Mesenchymal stem cell (in vitro differentiated cells and primary cell): ENCODE results near the gene EPSTI1.
A peak's percentile ranks its signal among the peaks of the same experiment; 100 is the strongest.

Experiments used
- DNase-seq: peaks from one replicate; pipeline ENCODE4 v3.0.0-alpha.2; 2013
- H2AFZ ChIP-seq: one replicate; pipeline ENCODE4 v1.6.1; 2013; ENCODE audit warnings: low read depth, mild to moderate bottlenecking, control low read depth, inconsistent platforms, low read length, moderate library complexity
- H2AK5ac ChIP-seq: 2 replicates; pipeline ENCODE4 v1.6.1; 2013; ENCODE audit warnings: low read length, moderate library complexity, mild to moderate bottlenecking, inconsistent platforms; ENCODE audit not compliant: severe bottlenecking
- H2BK120ac ChIP-seq: one replicate; pipeline ENCODE4 v1.6.1; 2013; ENCODE audit warnings: low read depth, mild to moderate bottlenecking, inconsistent platforms, low read length, moderate library complexity
- H2BK12ac ChIP-seq, 2 experiments: one replicate each; pipeline ENCODE4 v1.6.1; 2013; ENCODE audit warnings: inconsistent platforms in 2 of 2, low read length in 2 of 2, mild to moderate bottlenecking in 2 of 2, moderate library complexity in 2 of 2, control low read depth in 1 of 2
- H2BK15ac ChIP-seq: one replicate; pipeline ENCODE4 v1.6.1; 2013; ENCODE audit warnings: mild to moderate bottlenecking, low read depth, inconsistent platforms; ENCODE audit not compliant: poor library complexity, severe bottlenecking
- H2BK5ac ChIP-seq: 2 replicates; pipeline ENCODE4 v1.6.1; 2013; ENCODE audit warnings: low read depth, mild to moderate bottlenecking, low read length, control low read depth, inconsistent platforms; ENCODE audit not compliant: poor library complexity, severe bottlenecking
- H3K14ac ChIP-seq, 2 experiments: one replicate each; pipeline ENCODE4 v1.6.1; 2013; ENCODE audit warnings: inconsistent platforms in 2 of 2, low read length in 2 of 2, control low read depth in 1 of 2, mild to moderate bottlenecking in 1 of 2, moderate library complexity in 1 of 2
- H3K18ac ChIP-seq, 2 experiments: one replicate each; pipeline ENCODE4 v1.6.1; 2013; ENCODE audit warnings: inconsistent platforms in 2 of 2, low read length in 2 of 2, control low read depth in 1 of 2, low read depth in 1 of 2, mild to moderate bottlenecking in 1 of 2
- H3K23ac ChIP-seq, 2 experiments: one replicate each; pipeline ENCODE4 v1.6.1; 2013; ENCODE audit warnings: inconsistent platforms in 2 of 2, low read length in 2 of 2, mild to moderate bottlenecking in 2 of 2, moderate library complexity in 2 of 2, control low read depth in 1 of 2
- H3K27ac ChIP-seq: 2 replicates; pipeline ENCODE4 v1.5.1; 2013; ENCODE audit warnings: mild to moderate bottlenecking, moderate library complexity, low read length, control low read depth, inconsistent platforms; ENCODE audit not compliant: poor library complexity, severe bottlenecking
- H3K27me3 ChIP-seq, 2 experiments: 2 replicates each; pipeline versions ENCODE4 v1.6.1 to v1.7.0; 2013; ENCODE audit warnings: low read length in 2 of 2, mild to moderate bottlenecking in 2 of 2, moderate library complexity in 2 of 2, control low read depth in 1 of 2, inconsistent platforms in 1 of 2; ENCODE audit not compliant: control insufficient read depth in 1 of 2, insufficient read depth in 1 of 2
- H3K36me3 ChIP-seq, 2 experiments: 2 replicates each; pipeline versions ENCODE4 v1.6.1 to v1.7.0; 2013; ENCODE audit warnings: low read length in 2 of 2, control low read depth in 1 of 2, inconsistent platforms in 1 of 2, low read depth in 1 of 2, mild to moderate bottlenecking in 1 of 2; ENCODE audit not compliant: insufficient read depth in 2 of 2, control insufficient read depth in 1 of 2
- H3K4ac ChIP-seq, 2 experiments: one replicate each; pipeline ENCODE4 v1.6.1; 2013; ENCODE audit warnings: inconsistent platforms in 2 of 2, low read length in 2 of 2, mild to moderate bottlenecking in 2 of 2, moderate library complexity in 2 of 2, control low read depth in 1 of 2, low read depth in 1 of 2
- H3K4me1 ChIP-seq: 2 replicates; pipeline ENCODE4 v1.6.1; 2013; ENCODE audit warnings: low read depth, low read length, control low read depth; ENCODE audit not compliant: control insufficient read depth, insufficient read depth
- H3K4me2 ChIP-seq: 2 replicates; pipeline ENCODE4 v1.6.1; 2013; ENCODE audit warnings: low read length, mild to moderate bottlenecking, inconsistent platforms; ENCODE audit not compliant: poor library complexity, severe bottlenecking
- H3K4me3 ChIP-seq, 2 experiments: 2 replicates each; pipeline versions ENCODE4 v1.5.1 to v1.7.0; 2013; ENCODE audit warnings: low read length in 2 of 2, mild to moderate bottlenecking in 2 of 2, control low read depth in 1 of 2, low read depth in 1 of 2; ENCODE audit not compliant: insufficient read depth in 1 of 2
- H3K79me1 ChIP-seq: replicated peaks from 2 replicates; pipeline ENCODE4 v1.6.1; 2013; ENCODE audit warnings: mild to moderate bottlenecking, control low read depth, low read length, inconsistent platforms; ENCODE audit not compliant: poor library complexity, severe bottlenecking
- H3K9ac ChIP-seq: 2 replicates; pipeline ENCODE4 v1.7.0; 2013; ENCODE audit warnings: mild to moderate bottlenecking, low read length, moderate library complexity
- H3K9me3 ChIP-seq: 2 replicates; pipeline ENCODE4 v1.7.0; 2013; ENCODE audit warnings: mild to moderate bottlenecking, low read length; ENCODE audit not compliant: control insufficient read depth
- H4K8ac ChIP-seq: one replicate; pipeline ENCODE4 v1.6.1; 2013; ENCODE audit warnings: inconsistent platforms, mild to moderate bottlenecking, low read length, moderate library complexity
- H4K91ac ChIP-seq: one replicate; pipeline ENCODE4 v1.6.1; 2013; ENCODE audit warnings: mild to moderate bottlenecking, low read length, inconsistent platforms
- WGBS: methylation state at CpG from one replicate; pipeline ENCODE4 v1.1.7; 2013; ENCODE audit warnings: mixed read lengths; 5-methylcytosine and 5-hydroxymethylcytosine counted together

Gene EPSTI1

DNA sequence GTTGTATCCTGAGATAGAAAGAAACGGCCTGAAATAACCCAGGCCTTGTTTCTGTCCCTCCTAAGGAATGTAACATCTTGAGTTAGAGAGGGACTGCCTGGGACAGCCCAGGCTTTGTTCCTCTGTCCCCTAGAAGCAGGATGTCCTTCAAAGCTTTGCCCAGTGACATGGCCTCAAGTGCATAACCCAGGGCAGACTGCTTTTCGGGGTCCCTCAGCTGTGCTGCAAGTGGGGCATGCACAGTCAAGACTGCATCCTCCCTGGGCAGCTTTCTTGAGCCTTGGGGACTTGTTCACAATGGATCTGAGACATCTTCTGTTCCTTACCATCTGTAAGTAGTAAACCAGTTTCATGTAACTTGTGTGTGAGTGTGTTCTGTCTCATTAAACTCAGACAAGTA is 7.5 kb upstream of the EPSTI1 start:
- no peak overlapping the region for H3K27ac ChIP-seq
- H3K4me1 ChIP-seq: no peaks in the 10 kb centered on the region
- H3K14ac ChIP-seq: no peak overlapping the region
- H3K36me3 ChIP-seq: no peaks in the 10 kb centered on the region
- H2BK12ac ChIP-seq: peak overlapping the region in 1 of 2 experiments; percentile 18
- no peak overlapping the region for H2BK120ac ChIP-seq
- peak overlapping the region; percentile 2 for H2AK5ac ChIP-seq
- no peak overlapping the region for H3K23ac ChIP-seq
- no peaks in the 10 kb centered on the region for H3K9me3 ChIP-seq
- WGBS: 71% methylated on average over 2 of the region's 2 CpGs
- no peak overlapping the region for H3K4me3 ChIP-seq
- no peaks in the 10 kb centered on the region for H3K27me3 ChIP-seq
- no peak overlapping the region for H4K8ac ChIP-seq
- H3K18ac ChIP-seq: no peak overlapping the region
- H2AFZ ChIP-seq: no peak overlapping the region
- H3K4me2 ChIP-seq: no peak overlapping the region
- DNase-seq: no peak
- H4K91ac ChIP-seq: no peak overlapping the region
- no peak overlapping the region for H2BK5ac ChIP-seq
- no peak overlapping the region for H3K9ac ChIP-seq
- no peaks in the 10 kb centered on the region for H3K79me1 ChIP-seq
- no peak overlapping the region for H2BK15ac ChIP-seq
- no peak overlapping the region for H3K4ac ChIP-seq

DNA sequence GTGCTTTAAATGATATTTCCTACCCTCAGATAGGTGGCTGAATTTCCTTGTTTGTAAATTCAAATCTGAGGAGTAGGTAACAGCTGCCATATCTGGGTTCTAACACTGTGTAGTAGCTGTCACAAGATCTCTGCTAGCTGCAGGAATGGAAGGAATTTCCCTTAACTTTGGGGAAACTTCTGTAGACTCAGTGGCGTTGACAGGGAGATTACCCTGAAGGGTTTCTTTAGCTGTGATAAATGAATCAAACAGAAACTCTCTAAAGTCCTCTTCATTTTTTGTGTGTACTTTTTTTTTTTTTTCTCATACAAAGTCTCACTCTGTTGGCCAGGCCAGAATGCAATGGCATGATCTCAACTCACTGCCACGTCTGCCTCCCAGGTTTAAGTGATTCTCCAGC is 5.3 kb upstream of the EPSTI1 start:
- 76% methylated on average over 1 of the region's 2 CpGs for WGBS
- no peak overlapping the region for H2BK5ac ChIP-seq
- H3K9ac ChIP-seq: peak overlapping the region; percentile 14
- peaks cover 1% of the 10 kb centered on the region for H3K4me1 ChIP-seq
- H3K27me3 ChIP-seq: no peaks in the 10 kb centered on the region
- H3K36me3 ChIP-seq: no peaks in the 10 kb centered on the region
- no peak overlapping the region for H4K91ac ChIP-seq
- no peak overlapping the region for H4K8ac ChIP-seq
- no peak overlapping the region for H2BK12ac ChIP-seq
- H3K14ac ChIP-seq: no peak overlapping the region
- no peaks in the 10 kb centered on the region for H3K9me3 ChIP-seq
- H3K18ac ChIP-seq: no peak overlapping the region
- no peak overlapping the region for H3K4me2 ChIP-seq
- H3K4me3 ChIP-seq: no peak overlapping the region
- DNase-seq: peak; percentile 43
- no peak overlapping the region for H2BK15ac ChIP-seq
- no peaks in the 10 kb centered on the region for H3K79me1 ChIP-seq
- H3K23ac ChIP-seq: no peak overlapping the region
- H2BK120ac ChIP-seq: no peak overlapping the region
- H3K27ac ChIP-seq: no peak overlapping the region
- H2AFZ ChIP-seq: no peak overlapping the region
- no peak overlapping the region for H2AK5ac ChIP-seq
- H3K4ac ChIP-seq: no peak overlapping the region

DNA sequence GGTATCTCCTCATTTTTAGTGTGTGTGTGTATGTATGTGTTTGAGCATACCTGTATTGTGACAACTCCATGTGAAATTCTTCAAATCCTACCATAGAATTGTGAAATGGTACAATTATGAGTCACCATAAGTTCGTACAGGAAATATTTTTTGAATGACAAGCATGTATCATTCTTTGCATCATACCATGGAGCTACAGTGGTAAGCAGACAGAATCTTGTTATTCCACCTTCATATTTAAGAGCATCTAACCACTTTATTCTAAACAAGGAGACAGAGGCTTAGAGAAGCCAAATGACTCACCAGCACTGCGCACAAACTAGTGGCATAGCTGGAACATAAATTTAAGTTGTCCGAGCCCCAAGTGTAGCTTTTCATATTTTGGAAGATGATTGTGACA is 4.5 kb upstream of the EPSTI1 start:
- no peak overlapping the region for H2AK5ac ChIP-seq
- no peak overlapping the region for H2BK12ac ChIP-seq
- H3K4me1 ChIP-seq: peaks cover 3% of the 10 kb centered on the region
- no peak overlapping the region for H2BK15ac ChIP-seq
- no peak overlapping the region for H3K23ac ChIP-seq
- no peak overlapping the region for H3K4ac ChIP-seq
- H2AFZ ChIP-seq: no peak overlapping the region
- no peaks in the 10 kb centered on the region for H3K79me1 ChIP-seq
- H3K9ac ChIP-seq: peak overlapping the region; percentile 23
- DNase-seq: peak; percentile 86
- H4K91ac ChIP-seq: no peak overlapping the region
- no peak overlapping the region for H2BK120ac ChIP-seq
- H3K14ac ChIP-seq: no peak overlapping the region
- no peaks in the 10 kb centered on the region for H3K27me3 ChIP-seq
- peak overlapping the region; percentile 23 for H3K27ac ChIP-seq
- H2BK5ac ChIP-seq: no peak overlapping the region
- no peak overlapping the region for H3K18ac ChIP-seq
- 10% methylated on average over 2 of the region's 3 CpGs for WGBS
- no peaks in the 10 kb centered on the region for H3K9me3 ChIP-seq
- no peaks in the 10 kb centered on the region for H3K36me3 ChIP-seq
- no peak overlapping the region for H3K4me2 ChIP-seq
- no peak overlapping the region for H3K4me3 ChIP-seq
- no peak overlapping the region for H4K8ac ChIP-seq

DNA sequence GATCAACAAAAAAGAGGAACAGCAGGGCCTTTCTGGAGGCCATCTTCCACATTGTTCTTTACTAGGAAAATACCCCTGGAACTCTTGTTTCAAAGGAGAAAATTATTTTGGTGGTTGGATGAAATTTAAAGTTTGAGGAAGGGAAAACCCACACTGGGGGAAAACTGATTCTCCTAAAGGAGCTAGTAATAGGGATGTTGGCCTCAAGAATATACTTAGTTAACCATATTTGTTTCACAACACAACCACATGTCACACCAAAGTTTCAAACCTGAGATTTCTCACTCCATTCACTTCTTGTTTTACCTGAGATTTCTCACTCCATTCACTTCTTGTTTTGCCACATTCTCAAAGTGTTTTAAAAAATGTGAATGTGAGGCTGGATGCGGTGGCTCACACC is 2.8 kb upstream of the EPSTI1 start:
- Histone ChIP-seq H3K14ac (no peak overlapping the region), H2BK12ac (no peak overlapping the region), H3K4me3 (no peak overlapping the region), H3K4ac (no peak overlapping the region), H3K4me1 (peaks cover 5% of the 10 kb centered on the region), H4K8ac (no peak overlapping the region), H3K27me3 (no peaks in the 10 kb centered on the region), H2BK5ac (no peak overlapping the region), H2BK15ac (no peak overlapping the region), H4K91ac (no peak overlapping the region), H3K36me3 (no peaks in the 10 kb centered on the region), H3K18ac (peak overlapping the region in 1 of 2 experiments; percentile 12), H3K9me3 (no peaks in the 10 kb centered on the region), H3K23ac (no peak overlapping the region), H3K4me2 (no peak overlapping the region), H3K27ac (no peak overlapping the region), H2BK120ac (no peak overlapping the region), H2AFZ (no peak overlapping the region), H2AK5ac (peak overlapping the region; percentile 88), H3K79me1 (no peaks in the 10 kb centered on the region), H3K9ac (no peak overlapping the region)
- DNase-seq: no peak
- no CpG with 5 or more reads among the region's 1 CpG for WGBS
